IPS-NIHi7 (cell line): Measurements from ENCODE around the gene LENG9.
"Not testable (repeated sequence)": the region's sequence is repeated elsewhere in the genome, so short reads cannot be mapped to it uniquely, and the experiment has no call there.

Experiments used
- DNase-seq: peaks from one replicate; pipeline ENCODE4 v3.0.0; 2012; ENCODE audit warnings: mixed read lengths; ENCODE audit errors: extremely low spot score

The LENG9 gene

DNA sequence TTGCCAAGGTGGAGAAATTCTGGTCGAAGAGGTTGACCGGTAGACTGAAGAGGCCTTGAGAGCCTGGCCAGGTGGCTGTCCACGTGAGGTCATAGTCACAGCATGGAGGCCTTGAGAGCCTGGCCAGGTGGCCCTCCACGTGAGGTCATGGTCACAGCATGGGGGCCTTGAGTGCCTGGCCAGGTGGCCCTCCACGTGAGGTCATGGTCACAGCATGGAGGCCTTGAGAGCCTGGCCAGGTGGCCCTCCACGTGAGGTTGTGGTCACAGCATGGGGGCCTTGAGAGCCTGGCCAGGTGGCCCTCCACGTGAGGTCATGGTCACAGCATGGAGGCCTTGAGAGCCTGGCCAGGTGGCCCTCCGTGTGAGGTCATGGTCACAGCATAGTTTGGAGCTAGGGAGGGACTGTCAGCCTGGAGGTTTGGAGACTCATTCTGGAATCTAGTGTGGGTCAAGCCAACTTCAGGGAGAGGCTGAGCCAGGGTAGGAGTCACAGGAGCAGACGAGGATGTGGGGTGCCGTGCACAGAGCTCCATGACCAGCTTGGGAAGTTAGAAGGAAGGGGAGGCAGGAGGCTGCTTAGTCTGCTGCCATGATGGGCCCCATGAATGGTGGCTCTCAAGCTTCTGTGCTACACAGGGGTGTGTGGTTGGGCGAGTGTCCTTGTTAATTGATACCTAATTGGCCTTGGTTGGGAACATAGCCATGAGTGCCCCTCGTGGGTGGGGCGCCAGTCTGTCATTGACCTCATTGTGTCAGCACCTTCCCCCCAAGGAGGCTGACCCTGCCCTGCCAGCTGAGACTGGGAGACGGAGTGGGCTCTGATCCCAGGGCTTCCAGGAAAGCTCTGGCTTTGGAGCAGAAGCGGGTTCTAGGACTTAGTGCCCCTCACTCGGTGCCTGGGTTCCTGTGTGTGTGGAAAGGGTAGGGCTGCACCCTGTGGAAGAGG is 4.0 kb downstream of the LENG9 start:
- DNase-seq: no peak

DNA sequence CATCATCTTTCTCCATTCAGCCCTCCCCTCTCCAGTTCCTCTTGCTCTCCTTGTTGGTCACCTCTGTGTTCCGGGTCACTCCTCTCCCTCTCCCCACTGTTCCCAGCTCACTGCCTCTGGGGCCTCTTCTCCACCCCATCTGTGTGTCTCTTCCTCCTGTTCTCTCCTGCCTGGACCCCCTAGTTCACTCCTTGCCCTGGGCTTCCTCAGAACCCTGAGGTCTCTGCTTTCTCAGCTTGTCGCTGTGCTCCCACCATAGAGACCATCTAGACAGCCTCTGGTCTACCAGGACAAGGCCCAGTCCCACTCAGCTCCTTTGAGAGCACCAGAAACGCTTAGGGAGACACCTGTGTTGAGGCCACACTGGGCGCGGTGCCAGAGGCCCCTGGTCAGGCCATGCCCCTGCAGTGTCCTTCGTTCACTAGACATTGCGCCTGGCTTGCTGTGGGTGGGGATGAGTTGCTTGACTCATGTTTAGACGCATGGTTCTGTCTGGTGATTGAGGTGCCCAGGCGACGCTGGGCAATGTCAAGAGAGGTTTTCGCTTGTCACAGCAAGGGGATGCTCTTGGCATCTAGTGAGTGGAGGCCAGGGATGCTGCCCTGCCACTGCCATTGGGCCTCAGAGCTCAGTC is 4.8 kb downstream of the LENG9 start:
- no peak for DNase-seq

DNA sequence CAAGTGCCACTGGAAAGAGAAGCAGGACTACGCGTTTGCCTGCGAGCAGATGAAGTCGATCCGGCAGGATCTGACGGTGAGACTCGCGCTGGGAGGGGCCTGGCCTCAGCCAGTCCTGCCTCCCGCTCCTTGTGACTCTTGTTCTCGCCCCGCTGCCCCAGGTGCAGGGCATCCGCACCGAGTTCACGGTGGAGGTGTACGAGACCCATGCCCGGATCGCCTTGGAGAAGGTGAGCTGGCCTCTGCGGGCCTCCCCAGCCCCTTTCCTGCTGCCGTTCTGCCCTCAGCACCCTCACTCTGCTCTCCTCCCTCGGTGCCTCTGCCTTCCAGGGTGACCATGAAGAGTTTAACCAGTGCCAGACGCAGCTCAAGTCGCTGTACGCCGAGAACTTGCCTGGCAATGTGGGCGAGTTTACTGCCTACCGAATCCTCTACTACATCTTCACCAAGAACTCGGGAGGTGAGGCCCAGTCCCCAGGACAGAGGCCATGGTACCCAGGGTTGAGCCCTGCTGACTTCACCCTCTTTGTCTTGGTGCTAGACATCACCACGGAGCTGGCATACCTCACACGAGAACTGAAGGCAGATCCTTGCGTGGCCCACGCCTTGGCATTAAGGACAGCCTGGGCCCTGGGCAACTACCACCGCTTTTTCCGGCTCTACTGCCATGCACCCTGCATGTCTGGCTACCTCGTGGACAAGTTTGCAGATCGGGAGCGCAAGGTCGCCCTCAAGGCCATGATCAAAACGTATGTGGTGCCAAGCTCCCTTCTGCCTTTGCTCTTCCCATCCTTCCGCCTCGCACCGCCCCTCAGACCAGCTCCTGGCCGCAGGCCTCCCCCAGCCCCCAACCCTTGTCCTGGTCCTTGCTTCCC is 5.6 kb downstream of the LENG9 start:
- DNase-seq: no peak

DNA sequence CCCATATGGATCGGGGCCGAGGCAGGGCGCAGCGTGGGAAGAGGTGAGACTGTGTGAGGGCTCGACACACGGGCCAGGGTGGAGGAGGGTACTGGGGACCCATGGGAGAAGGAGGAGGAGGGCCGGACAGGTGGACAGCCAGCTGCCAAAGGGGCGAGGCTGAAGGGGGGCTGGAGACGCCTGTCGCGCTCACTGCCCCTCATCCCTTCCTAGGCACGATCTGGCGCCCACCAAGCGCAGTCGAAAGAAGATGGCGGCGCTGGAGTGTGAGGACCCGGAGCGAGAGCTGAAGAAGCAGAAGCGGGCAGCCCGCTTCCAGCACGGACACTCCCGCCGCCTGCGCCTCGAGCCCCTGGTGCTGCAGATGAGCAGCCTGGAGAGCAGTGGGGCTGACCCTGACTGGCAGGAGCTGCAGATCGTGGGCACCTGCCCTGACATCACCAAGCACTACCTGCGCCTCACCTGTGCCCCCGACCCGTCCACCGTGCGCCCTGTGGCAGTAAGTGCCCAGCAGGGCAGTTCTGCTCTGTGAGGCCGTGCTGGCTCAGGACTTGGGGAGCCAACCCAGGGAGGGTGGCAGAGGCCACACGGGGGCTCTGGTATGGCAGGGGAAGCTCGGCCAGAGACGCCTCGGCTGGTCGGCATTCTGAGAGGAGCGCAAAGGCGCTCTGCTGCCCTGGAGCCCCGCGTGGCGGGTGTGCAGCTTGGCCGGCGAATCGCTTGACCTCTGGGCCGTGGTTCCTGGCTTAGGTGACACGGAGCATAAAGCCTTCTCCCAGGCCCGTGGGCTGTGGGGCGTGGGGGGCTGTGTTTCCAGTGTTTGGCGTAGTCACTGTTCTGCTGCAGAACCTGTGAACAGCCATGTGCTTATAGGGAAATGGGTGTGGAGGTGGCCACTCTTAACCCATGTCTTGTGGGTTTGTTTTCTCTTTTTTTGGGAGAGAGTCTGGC is 6.9 kb downstream of the LENG9 start:
- no peak for DNase-seq

DNA sequence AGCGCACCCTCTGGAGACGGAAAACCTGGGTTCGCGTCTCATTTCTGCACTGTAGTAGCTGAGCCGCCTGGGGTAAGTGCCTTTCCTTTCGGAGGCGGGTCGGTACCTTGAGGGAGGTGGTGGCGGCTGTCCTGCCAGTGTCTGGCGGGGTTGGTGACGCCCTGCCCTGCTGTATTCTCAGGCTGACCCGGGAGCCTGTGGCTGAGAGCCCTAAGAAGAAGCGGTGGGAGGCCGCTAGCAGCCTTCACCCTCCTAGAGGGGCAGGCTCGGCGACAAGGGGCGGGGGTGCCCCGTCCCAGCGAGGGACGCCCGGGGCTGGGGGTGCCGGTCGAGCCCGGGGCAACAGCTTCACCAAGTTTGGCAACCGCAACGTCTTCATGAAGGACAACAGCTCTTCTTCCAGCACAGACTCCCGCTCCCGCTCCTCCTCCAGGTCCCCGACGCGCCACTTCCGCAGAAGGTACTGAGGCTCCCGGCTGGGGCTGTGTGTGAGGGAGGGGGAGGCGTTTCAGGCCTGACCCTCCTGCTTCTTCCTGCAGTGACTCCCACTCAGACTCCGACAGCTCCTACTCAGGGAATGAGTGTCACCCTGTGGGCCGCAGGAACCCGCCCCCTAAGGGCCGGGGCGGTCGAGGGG is 7.7 kb downstream of the LENG9 start:
- no peak for DNase-seq

DNA sequence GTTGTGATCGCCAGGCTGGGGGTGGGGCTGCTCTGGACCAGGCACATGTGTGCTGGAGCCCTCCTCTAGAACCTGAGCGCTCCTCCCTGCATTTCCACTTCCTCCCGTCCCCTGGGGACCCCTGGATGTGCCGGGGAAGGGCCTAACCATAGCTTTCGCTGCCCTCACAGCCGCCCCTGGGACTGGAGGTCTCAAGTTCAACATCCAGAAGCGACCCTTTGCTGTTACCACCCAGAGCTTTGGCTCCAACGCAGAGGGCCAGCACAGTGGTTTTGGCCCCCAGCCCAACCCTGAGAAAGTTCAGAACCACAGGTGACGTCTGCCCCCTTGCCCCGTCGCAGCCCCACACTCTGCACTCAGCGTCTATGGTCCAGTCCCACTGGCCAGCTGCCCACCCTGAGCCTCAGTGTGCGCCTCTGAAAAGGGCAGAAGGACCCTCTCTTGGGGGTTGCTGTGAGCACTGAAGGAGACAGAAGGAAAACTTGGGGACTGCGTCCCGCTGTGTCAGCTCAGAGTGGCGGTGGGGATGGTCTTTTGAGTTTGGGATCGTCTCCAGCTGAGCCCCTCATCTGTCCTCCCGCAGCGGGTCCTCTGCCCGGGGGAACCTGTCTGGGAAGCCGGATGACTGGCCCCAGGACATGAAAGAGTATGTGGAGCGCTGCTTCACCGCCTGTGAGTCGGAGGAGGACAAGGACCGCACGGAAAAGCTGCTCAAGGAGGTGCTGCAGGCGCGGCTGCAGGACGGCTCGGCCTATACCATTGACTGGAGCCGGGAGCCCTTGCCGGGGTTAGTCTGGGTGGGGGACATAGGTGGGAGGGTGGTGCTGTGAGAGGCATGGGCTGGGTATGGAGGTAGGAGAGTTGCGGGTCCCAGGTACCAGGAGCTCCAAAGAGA is 8.6 kb downstream of the LENG9 start:
- DNase-seq: no peak

DNA sequence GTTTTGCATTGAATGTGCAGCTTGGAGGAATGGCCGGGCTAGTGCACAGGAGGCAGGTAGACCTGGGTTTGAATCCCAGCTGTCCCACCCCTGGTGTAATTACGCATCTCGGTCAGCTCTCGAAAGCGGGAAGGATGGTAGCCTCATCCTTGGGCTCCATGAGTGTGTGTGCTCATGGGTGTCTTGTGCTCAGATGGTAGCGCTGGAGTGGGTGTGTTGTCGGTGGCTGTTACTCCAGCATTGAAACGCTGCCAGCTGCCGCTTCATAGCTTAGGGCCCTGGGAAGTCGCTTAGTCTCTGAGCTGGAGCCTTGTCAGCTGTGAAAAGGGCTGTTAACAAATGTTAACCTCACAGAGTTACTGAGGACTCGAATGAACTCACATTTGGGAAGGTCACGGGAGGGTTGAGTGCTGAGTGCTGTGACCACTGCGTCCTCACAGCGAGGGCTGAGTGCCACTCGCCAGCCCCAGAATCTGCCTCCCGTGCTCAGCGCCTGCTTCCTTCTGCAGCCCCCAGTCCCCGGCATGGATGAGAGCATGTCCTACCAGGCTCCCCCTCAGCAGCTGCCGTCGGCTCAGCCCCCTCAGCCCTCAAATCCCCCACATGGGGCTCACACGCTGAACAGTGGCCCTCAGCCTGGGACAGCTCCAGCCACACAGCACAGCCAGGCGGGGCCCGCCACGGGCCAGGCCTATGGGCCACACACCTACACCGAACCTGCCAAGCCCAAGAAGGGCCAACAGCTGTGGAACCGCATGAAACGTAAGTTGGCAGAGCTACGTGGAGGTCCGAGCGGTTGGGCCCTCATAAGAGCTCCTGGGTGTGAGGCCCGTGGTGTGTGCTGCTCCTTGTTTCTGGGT is 9.4 kb downstream of the LENG9 start:
- DNase-seq: no peak

DNA sequence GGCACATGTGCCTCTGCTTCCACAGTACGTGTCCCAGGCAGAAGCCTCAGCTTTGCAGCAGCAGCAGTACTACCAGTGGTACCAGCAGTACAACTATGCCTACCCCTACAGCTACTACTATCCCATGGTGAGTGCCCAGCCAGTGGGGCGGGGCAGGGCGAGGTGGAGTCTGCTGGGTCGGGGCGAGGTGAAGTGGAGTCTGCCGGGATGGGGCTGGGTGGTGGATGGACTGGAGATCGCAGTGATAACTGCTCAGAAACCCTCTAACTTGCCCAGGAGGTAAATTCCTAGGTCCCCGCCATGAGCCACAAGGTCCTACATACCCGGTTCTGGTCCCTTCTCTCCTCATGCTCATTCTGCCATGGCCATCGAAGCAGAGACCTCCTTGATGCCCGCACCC is 11.0 kb downstream of the LENG9 start:
- DNase-seq: no peak

DNA sequence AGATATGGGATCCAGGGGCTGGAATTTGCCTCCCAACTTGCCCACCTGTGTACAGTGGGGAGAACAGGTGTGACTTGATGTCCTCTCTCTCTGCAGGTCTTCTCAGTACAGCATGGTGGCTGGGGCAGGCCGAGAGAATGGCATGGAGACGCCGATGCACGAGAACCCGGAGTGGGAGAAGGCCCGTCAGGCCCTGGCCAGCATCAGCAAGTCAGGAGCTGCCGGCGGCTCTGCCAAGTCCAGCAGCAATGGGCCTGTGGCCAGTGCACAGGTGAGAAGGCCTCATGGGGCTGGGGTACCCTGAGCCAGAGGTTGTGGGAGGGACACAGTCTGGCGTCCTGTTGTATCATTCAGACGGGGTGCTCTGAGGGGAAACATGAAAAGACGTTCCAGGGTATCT is 11.6 kb downstream of the LENG9 start:
- no peak for DNase-seq

DNA sequence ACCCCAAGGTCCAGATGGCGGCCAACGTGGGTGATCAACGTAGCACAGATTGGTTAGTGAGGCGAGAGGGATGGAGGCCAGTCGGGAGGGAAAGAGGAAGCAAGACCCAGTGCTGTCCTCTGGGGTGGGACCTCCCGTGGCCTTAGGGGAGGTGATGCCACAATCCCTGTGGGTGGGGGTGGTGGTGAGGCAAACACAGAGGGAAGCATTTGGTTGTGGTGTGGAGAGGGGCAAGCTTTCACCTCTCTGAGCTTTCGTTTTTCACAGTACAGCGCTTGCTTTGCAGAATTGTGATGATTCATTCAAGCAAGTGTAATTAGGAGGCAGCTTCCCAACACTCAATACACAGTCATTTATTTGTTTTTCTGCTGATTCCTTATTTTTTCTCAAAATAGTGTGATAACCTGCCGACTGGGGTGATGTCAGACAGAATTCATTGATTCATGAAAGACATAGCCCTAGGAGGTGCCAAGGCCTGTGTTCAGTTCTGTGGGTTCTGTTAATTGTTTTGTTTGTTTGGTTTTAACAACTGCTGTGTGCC is 12.2 kb downstream of the LENG9 start:
- no peak for DNase-seq

DNA sequence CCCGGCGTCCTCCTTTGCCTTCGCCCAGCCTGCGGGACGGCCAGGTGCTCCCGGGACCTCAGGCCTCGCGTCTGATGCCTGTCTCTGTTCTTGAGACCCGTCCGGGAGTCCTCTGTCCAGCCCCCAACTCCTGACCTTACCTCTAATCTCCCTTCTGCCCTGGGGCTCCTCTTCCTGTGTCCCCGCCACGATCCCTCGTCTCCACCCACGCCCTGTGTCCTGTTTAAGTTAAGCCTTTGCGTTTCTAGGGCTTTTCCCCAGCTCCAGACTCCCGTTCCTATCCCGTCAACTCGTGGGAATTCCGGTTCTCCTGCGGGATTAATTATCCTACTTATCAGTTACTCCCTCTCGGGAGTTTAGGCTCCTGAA is 13.9 kb downstream of the LENG9 start:
- no peak for DNase-seq

DNA sequence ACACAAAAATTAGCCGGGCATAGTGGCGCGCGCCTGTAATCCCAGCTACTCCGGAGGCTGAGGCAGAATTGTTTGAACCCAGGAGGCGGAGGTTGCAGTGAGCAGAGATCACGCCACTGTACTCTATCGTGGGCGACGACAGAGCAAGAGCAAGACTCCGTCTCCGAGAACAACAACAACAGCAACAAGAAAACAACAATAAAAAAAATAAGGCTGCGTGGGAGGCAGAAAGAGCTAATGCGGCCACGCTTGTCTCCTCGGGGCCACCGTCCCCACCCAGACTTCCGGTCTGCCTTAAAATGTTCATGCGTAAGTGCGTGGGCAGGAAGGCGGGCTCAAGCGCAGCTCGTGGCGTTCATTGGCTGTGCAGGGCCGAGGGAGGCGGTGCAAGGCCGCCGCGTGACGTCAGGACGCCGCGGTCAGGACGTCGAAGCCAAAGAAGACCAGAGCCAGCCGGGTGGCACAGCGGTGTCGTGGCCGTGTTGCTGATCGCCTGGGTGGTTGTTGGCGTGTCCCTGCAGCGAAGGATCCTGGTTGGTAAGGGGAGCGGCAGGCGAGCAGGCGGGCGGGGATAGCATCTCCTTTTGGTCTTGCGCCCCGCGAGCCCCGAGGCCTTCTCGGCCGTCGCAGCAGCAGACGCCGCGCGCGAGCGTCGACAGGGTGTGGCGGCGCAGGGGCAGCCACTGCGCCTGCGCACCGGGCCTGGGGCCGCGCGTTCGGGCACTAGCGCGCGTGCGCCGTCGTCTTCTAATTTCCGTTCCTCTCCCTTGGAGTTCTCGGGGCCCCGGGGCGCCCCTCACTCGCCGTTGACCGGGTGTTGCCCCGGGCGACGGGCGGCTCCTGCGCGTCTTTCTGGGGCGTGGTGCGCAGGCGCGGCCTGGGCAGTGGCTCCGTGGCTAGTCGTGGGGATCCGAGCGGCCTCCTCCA is 14.5 kb downstream of the LENG9 start, which contains the start of gene LENG8:
LENG8 (plus strand) TSS at position 426 of the 927 bp plus-strand sequence. CDS start 2,146 bp downstream, outside the sequence.
- peak; percentile 95 for DNase-seq

DNA sequence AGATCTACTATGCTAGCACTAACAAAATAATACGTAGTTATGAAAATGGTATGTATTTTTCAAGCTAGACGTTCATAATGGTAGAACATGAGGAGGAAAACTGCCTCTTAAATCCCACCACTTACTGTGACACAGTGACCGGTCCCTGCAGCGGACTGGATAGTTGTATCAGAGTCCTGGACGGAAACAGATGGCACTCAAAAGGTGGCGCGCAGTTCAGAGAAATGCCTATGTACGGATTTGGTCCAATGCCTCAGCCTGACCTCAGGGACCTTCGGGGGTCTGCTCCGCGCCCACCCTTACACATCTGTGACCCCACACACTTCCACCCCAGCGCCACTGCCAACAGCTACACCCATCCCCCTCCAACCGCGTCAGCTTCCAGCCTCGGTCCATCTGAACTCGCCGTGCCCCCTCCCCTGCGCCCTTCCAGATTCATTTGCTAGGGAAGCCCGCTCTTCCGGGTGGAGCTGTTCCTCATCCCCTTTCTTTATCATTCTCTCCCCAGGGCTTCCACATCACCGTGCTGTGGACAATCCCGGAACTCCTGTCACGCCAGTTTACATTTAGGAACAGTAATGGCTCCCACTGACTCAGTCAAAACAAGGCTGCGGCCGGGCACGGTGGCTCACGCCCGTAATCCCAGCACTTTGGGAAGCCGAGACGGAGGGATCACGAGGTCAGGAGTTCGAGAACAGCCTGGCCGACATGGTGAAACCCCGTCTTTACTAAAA is 15.4 kb downstream of the LENG9 start:
- DNase-seq: peak; percentile 53

DNA sequence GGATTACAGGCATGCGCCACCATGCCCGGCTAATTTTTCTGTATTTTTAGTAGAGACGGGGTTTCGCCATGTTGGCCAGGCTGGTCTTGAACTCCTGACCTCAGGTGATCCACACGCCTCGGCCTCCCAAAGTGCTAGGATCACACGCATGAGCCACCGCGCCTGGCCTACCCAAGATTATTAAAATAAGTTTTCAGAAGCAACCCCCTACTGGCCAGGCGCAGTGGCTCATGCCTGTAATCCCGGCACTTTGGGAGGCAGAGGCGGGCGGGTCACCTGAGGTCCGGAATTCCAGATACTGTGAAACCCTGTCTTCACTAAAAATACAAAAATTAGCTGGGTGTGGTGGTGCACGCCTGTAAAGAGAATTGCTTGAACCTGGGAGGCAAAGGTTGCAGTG is 17.2 kb downstream of the LENG9 start:
- not testable (repeated sequence) for DNase-seq

DNA sequence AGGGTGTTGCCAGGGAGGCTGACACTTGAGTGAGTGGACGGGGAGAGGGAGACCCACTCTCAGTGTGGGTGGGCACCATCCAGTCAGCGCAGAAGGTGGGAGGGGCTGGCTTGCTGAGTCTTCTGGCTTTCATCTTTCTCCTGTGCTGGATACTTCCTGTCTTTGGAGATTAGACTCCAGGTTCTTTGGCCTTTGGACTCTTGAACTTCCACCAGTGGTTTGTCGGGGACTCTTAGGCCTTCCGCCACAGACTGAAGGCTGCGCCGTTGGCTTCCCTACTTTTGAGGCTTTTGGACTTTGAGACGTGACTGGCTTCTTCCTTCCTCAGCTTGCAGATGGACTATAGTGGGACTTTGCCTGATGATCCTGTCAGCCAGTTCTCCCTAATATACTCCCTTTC is 18.8 kb downstream of the LENG9 start:
- DNase-seq: no peak

DNA sequence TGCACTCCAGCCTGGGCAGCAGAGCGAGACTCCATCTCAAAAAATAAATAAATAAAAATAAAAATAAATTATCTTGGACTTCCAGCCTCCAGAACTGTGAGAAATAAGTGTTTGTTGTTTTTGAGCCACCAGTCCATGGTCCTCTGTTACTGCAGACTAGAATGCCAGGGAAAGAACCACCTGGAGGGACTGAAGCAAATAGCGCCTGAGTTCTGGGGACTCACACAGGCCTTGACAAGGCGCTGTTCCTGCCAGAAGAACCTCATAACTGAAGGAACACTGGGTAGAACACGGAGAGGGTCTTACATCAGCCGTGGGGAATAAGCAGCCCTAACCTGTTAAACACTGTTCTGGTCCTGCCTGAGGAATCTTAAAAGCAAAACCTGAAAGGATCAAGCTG is 22.9 kb downstream of the LENG9 start:
- no peak for DNase-seq
